ENCODE data around the gene CTNND2. TPM values are rescaled to one million over a fixed set of nuclear protein-coding genes. Genes with fewer than 3 reads are reported as not detected.

CTNND2 gene
- total and polyA plus RNA-seq, 10 of the 15 experiments (the other 5 are each of a cell fraction or from before 2014, with no cell fraction given) = 0.02 to 0.16 (median 0.04) TPM; not detected in 7

DNA sequence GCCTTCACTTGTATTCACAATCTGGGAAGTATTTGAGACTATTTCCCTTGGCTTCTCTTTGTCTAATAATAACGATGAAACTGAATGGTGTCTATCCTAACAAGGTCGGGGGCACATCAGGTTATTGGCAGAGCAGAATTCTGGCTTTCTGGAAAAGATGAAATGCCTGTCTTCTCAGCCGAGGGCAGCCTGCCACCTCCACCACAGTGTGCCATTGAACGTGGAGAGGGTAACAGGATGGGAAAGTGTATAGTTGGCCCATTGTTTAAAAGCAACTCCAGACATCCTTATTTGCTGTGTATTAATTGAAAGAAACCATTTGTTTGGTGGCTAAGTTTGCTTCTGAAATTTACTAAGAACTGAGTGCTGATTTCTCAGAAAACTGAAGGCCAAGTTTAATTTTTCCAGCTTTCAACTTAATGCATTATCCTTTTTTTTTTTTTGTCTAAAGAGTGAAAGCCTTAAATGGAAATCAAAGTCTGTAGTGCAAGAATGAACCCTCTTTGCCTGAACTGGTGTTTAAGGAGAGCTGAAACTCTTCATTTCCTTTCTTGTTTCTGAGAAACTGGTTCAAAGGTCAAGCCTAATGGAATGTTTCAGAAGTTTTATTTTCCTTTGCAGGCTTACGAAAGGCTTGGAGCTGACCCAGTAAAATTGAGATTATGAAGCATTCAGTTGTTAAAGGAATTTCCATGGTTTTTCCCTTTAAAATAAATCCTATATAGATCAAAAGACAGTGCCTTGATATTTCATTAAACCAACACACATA lies 579.5 kb downstream of the CTNND2 start:
- Histone ChIP-seq H4K20me1 (ENCODE audit: control insufficient read depth, insufficient read depth) (no peaks in the 10 kb centered on the region), H3K4me2 (ENCODE audit: control insufficient read depth, insufficient read depth) (no peak overlapping the region), H3K79me2 (ENCODE audit: control insufficient read depth, insufficient read depth, low read length) (no peaks in the 10 kb centered on the region), H3K27ac (ENCODE audit: control insufficient read depth, insufficient read depth) (no peak overlapping the region), H3K36me3 (ENCODE audit: control insufficient read depth in 2 of 2, insufficient read depth in 2 of 2, low read length in 1 of 2) (no peaks in the 10 kb centered on the region), H3K4me3 (no peak overlapping the region), H3K27me3 (replicated peaks in 1 of 2; ENCODE audit: control insufficient read depth in 2 of 2, insufficient read depth in 2 of 2, low read length in 1 of 2) (no peaks in the 10 kb centered on the region), H2AFZ (ENCODE audit: control insufficient read depth, low read depth, low read length) (no peak overlapping the region), H3K9ac (ENCODE audit: control insufficient read depth, insufficient read depth, low read length) (no peak overlapping the region), H3K9me3 (replicated peaks; ENCODE audit: control insufficient read depth, insufficient read depth, low read length) (no peaks in the 10 kb centered on the region), H3K4me1 (ENCODE audit: control insufficient read depth, insufficient read depth, low read length) (no peaks in the 10 kb centered on the region)
- intact Hi-C loops (cut with micrococcal nuclease; ENCODE audit: unreplicated experiment) = no loop called here
- no TSS peak for BruUV-seq (replicated peaks)
- DNase-seq (ENCODE audit: low read depth, low spot score) (no peak), FAIRE-seq (no peak), ATAC-seq (no peak)
- in situ Hi-C loops (cut with MboI) = no loop called here
- WGBS (ENCODE audit: insufficient coverage, insufficient replicate concordance, low lambda C conversion rate, missing lambda C conversion rate) = 11% methylated on average over 5 of the region's 5 CpGs
- RAD21 ChIA-PET (ENCODE audit: unreplicated experiment) = no interaction called here
- CTCF ChIA-PET = no interaction called here
- SMC1A ChIA-PET (ENCODE audit: uncharacterized antibody, unreplicated experiment) = interaction anchor here (0.7 kb wide), 1 partner anchor 251 kb away, joined by 3 read pairs; no protein-coding TSS in a partner anchor
- POLR2A ChIA-PET = no interaction called here
- no peak for TF ChIP-seq MTA2 (IDR thresholded peaks at IDR 0.05; ENCODE audit: low read depth)
- TF ChIP-seq, protein P1, sequence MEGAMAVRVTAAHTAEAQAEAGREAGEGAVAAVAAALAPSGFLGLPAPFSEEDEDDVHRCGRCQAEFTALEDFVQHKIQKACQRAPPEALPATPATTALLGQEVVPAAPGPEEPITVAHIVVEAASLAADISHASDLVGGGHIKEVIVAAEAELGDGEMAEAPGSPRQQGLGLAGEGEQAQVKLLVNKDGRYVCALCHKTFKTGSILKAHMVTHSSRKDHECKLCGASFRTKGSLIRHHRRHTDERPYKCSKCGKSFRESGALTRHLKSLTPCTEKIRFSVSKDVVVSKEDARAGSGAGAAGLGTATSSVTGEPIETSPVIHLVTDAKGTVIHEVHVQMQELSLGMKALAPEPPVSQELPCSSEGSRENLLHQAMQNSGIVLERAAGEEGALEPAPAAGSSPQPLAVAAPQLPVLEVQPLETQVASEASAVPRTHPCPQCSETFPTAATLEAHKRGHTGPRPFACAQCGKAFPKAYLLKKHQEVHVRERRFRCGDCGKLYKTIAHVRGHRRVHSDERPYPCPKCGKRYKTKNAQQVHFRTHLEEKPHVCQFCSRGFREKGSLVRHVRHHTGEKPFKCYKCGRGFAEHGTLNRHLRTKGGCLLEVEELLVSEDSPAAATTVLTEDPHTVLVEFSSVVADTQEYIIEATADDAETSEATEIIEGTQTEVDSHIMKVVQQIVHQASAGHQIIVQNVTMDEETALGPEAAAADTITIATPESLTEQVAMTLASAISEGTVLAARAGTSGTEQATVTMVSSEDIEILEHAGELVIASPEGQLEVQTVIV (IDR thresholded peaks at IDR 0.05; ENCODE audit: borderline replicate concordance, partially characterized antibody) = no peak
- no peak for TF ChIP-seq ETV6 (conservative IDR thresholded peaks at IDR 0.05 in 1 of 2, IDR thresholded peaks at IDR 0.05 in 1 of 2; ENCODE audit: borderline replicate concordance in 1 of 2, low read depth in 1 of 2)
- TF ChIP-seq IKZF1 (conservative IDR thresholded peaks at IDR 0.05) = no peak
- TF ChIP-seq FOXM1 (IDR thresholded peaks at IDR 0.05; ENCODE audit: low read depth, low read length) = no peak
- TF ChIP-seq ZNF217 (IDR thresholded peaks at IDR 0.05) = no peak
- TF ChIP-seq, protein P2, sequence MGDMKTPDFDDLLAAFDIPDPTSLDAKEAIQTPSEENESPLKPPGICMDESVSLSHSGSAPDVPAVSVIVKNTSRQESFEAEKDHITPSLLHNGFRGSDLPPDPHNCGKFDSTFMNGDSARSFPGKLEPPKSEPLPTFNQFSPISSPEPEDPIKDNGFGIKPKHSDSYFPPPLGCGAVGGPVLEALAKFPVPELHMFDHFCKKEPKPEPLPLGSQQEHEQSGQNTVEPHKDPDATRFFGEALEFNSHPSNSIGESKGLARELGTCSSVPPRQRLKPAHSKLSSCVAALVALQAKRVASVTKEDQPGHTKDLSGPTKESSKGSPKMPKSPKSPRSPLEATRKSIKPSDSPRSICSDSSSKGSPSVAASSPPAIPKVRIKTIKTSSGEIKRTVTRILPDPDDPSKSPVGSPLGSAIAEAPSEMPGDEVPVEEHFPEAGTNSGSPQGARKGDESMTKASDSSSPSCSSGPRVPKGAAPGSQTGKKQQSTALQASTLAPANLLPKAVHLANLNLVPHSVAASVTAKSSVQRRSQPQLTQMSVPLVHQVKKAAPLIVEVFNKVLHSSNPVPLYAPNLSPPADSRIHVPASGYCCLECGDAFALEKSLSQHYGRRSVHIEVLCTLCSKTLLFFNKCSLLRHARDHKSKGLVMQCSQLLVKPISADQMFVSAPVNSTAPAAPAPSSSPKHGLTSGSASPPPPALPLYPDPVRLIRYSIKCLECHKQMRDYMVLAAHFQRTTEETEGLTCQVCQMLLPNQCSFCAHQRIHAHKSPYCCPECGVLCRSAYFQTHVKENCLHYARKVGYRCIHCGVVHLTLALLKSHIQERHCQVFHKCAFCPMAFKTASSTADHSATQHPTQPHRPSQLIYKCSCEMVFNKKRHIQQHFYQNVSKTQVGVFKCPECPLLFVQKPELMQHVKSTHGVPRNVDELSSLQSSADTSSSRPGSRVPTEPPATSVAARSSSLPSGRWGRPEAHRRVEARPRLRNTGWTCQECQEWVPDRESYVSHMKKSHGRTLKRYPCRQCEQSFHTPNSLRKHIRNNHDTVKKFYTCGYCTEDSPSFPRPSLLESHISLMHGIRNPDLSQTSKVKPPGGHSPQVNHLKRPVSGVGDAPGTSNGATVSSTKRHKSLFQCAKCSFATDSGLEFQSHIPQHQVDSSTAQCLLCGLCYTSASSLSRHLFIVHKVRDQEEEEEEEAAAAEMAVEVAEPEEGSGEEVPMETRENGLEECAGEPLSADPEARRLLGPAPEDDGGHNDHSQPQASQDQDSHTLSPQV (IDR thresholded peaks at IDR 0.05) = no peak
- TF ChIP-seq CHD1 (IDR thresholded peaks at IDR 0.05; ENCODE audit: low read depth, low read length) = no peak
- no peak for TF ChIP-seq EED (IDR thresholded peaks at IDR 0.05; ENCODE audit: low read depth)
- TF ChIP-seq KDM1A (IDR thresholded peaks at IDR 0.05; ENCODE audit: borderline replicate concordance) = no peak
- TF ChIP-seq, protein P3, sequence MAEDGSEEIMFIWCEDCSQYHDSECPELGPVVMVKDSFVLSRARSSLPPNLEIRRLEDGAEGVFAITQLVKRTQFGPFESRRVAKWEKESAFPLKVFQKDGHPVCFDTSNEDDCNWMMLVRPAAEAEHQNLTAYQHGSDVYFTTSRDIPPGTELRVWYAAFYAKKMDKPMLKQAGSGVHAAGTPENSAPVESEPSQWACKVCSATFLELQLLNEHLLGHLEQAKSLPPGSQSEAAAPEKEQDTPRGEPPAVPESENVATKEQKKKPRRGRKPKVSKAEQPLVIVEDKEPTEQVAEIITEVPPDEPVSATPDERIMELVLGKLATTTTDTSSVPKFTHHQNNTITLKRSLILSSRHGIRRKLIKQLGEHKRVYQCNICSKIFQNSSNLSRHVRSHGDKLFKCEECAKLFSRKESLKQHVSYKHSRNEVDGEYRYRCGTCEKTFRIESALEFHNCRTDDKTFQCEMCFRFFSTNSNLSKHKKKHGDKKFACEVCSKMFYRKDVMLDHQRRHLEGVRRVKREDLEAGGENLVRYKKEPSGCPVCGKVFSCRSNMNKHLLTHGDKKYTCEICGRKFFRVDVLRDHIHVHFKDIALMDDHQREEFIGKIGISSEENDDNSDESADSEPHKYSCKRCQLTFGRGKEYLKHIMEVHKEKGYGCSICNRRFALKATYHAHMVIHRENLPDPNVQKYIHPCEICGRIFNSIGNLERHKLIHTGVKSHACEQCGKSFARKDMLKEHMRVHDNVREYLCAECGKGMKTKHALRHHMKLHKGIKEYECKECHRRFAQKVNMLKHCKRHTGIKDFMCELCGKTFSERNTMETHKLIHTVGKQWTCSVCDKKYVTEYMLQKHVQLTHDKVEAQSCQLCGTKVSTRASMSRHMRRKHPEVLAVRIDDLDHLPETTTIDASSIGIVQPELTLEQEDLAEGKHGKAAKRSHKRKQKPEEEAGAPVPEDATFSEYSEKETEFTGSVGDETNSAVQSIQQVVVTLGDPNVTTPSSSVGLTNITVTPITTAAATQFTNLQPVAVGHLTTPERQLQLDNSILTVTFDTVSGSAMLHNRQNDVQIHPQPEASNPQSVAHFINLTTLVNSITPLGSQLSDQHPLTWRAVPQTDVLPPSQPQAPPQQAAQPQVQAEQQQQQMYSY (CRISPR knock-in tag; IDR thresholded peaks at IDR 0.05) = no peak
- TF ChIP-seq CREB1 (IDR thresholded peaks at IDR 0.05; ENCODE audit: low read depth) = no peak

All from GM12878 (cell line).